KG1 (cell line): ENCODE data around the gene MAP1LC3B.

Source experiments
- DNase-seq: peaks from one replicate; lab custom pipeline; 2025; lab: John Stamatoyannopoulos, UW

The MAP1LC3B gene

GRCh38 chr16:87409781-87410180 is 17.6 kb downstream of the MAP1LC3B start:
- DNase-seq = no peak

GRCh38 chr16:87410530-87410929 is 18.4 kb downstream of the MAP1LC3B start:
- DNase-seq = no peak

DNA sequence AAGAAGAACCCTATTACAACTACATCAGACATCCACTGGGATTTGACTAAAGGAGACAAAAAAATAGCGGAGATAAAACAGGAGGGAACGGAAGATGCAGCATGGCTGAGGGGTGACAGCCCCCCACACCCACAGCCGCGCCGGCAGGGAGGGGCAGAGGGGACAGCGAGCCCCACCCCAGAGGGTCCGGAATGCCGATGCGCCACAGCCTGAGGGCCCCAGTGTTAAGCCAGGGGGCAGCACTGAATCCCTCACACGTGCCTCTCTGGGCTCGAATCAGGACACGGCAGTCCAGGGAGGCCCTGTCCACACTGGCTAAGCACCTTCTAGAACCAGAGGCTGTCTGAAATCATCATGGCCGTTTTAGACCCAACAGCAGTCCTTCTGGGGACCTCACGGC is 18.8 kb downstream of the MAP1LC3B start:
- DNase-seq = no peak

DNA sequence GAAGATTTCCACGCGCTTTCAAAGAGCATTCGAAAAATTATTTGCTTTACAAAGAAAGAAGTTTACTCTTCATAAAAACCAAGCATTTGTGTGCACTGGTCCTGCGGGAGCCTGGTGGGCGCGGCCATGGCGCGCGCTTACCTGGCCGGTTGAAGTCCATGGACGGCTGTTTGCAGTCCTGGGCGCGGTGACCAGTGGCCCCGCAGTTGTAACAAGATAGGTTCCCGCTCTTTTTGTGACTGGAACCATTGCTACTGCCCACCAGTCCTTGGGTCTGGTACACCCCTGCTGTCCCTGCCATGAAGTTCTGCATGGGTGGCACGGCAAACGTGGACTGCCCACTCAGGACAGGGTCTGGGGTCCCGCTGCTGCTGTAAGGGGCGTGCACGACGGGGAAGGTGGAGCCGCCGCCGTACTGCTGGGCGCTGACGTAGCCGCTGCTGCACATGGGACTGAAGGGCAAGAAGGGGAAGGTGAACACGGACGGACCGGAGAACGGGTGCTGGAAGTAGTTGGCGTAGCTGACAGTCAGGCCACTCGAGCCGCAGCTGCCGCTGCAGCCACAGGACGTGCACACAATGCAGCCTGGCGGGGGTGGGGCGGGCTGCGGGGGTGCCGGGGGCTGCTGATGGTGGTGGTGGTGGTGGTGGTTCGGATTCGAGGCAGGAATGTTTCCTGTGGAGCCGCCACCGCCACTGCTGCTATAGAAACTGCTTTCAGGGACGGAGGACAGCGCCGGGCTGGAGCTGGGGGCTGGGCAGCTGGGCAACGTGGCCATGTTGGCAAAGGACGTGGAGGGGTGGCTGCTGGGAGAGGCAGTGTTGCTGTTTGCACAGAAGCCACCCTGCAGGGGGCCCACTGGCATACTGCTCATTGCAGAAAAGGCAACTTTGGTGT is 19.5 kb downstream of the MAP1LC3B start:
- DNase-seq = no peak

DNA sequence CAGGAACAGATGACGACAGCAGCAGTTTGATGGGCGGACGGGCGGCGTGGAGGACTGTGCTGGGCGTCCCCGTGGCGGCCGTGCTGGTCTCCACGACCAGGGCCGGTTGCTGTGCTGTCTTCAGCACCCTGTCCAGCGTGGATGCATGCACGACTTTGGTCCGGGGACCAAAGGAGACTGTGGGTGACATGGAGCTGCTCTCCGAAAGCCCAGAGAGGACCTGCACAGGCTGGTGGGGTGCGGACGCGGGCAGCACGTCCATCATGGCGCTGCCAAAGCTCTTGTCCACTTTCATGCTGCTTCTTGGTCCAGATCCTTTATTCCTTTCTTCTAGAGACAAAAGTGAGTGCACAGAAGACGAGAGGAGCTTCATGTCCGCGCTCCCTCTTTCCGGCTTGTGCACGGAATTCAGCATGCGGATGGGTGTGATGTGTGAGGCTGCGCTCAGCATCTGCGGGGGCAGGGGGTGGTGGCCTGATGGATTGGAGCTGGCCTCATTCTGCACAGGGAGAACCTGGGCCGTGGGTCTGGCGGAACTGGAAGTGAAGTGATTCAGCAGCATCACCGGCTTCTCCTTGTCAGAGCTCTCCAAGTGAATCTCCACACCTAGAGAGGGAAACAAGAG is 20.3 kb downstream of the MAP1LC3B start:
- DNase-seq = no peak

DNA sequence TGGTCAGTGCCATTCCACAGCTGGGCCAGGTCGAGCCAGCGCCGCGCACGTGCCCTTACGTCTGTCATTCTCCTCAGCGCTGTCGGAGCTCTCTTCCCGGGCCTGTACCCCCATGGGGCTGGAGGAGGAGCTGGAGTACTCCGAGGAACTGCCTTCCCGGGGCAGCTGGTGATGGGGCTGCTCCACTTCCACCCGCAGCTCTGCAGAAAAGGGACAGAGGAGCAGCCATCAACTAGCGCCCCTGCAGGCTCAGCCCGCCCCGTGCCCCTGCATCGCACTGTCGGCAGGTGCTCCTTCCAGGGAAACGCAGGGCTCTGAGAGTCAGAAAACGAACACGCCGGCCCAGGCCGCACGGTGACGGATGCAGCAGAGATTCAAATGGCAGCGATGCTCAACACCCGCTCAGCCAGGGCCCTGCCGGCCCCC is 20.9 kb downstream of the MAP1LC3B start:
- DNase-seq = no peak

DNA sequence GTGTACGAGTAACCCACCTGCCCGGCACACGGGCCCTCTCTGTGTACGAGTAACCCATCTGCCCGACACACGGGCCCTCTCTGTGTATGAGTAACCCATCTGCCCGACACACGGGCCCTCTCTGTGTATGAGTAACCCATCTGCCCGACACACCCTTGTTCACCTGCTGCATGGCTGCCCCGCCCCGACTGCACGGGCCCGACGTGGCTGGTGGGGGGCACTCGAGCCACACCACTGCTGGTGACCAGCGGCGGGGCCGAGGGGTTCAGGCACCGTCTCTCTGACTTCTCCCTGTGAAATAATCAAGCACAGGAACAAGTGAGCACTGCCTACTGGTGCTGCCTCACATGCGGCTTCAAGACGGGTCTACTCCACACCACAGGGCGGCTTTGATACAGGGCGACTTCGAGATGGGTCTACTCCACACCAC is 22.1 kb downstream of the MAP1LC3B start:
- DNase-seq = no peak

- DNase-seq = no peak
Observed at GRCh38 chr16:87415441-87415840, 23.3 kb downstream of the MAP1LC3B start.

DNA sequence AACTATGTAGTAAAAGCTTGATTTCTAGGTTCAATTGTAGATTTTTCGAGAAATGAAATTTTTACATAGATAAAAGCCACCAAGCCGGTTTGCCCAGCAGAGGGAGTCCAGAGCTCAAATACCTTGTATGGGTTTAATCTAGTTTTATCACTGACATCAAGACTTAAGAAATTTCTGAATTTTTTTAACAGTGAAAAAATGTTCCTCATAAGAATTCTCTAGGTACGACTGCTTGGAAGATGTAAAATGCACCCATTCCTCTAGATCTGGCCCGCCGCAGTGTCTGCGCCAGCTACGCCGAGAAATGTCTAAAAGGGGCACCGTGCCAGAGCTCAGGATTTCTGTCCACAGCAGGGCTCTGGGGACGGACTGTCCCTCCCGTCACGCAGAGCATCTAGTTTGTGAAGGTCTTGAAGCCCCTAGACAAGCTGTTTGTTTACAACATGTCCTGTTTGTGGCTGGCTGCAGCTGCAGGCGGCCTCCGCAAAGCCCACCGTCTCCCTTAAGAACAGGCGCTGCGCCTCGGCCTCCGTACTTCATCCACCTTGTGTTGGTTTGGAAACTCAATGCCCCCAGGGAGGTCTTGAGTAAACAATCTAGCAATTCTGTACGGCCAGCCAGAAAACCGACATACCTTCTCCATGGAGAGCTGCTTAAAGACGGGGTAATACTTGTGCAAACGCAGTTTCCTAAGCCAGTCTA is 24.8 kb downstream of the MAP1LC3B start:
- DNase-seq = no peak

DNA sequence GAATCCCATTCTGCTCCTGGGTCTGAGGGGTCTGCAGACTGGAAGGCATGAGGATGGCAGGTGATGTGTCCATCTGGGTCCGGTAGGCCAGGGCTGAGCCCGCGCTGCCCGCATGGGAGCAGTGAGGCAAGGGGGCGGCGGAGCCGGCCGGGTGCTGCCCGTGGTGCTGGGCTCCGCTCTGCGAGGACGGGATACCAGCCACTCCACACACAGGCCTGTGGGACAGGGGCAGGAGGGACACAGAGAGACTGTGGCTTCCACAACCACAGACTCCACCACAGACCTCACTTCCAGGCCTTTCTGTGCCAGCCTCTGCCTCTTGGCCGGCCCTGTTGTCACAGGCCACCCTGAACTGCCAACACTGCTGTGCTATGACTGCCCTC is 25.4 kb downstream of the MAP1LC3B start:
- no peak for DNase-seq

- DNase-seq = no peak
Observed at GRCh38 chr16:87418216-87418615, 26.1 kb downstream of the MAP1LC3B start.

DNA sequence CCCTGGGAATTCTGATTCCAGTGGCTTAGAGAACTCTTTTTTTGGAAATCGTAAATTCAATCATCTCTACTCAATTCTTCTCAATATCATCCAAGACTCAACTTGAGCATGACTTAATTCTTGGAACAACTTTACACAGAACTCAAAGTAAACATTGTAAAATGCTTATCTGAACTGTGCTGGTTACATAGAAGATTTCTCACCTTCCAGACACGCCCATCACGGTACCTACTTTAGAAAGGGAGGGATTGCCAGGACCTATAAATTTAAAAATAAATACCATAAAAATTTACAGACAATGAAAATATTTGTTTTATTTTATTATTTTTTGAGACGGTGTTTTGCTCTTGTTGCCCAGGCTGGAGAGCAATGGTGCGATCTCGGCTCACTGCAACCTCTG is 26.5 kb downstream of the MAP1LC3B start:
- DNase-seq = no peak

- DNase-seq = no peak
Observed at GRCh38 chr16:87420026-87421002, 28.2 kb downstream of the MAP1LC3B start.

DNA sequence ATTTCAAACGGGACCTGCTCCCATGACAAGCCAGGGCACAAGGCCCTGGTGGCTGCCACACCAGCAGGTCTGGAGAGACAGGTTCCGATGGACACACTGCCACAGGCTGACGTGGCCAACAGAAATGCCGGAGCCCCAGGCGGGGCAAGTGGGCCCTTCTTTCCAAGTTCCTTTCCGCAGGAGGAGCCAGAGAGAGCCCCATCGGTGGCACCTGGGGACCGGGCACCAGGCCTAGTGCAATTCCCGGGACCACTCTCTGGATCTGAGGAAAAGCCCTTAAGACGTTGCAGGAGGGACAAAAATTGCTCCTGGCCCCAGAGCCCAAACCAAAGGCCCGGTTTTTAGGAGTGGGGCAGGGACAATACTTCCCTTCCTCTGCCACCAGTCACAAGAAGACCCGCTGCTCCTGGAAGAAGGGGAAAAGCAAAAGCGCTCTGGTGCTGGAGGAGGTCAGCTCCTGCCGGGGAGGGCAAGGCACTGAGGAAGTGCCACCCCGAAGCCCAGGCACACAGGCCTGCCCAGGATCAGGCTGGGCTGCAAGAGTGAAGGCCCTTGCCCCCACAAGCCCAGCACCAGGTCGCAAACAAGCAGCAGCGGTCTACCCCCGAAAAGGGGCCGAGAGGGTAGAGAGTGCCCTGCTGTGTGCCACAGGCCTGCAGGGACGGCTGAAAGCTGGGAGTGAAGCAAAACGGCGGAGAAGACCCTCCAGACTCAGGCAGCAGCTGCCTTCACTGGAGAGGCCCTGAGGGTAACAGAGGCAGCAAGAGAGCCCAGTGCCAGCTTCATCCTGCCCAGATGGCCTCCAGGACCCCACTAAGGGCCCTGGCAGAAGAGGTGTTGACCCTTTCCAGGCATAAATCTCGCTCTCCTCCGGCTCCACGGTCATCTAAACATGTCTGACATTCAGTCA is 29.1 kb downstream of the MAP1LC3B start:
- DNase-seq = no peak

DNA sequence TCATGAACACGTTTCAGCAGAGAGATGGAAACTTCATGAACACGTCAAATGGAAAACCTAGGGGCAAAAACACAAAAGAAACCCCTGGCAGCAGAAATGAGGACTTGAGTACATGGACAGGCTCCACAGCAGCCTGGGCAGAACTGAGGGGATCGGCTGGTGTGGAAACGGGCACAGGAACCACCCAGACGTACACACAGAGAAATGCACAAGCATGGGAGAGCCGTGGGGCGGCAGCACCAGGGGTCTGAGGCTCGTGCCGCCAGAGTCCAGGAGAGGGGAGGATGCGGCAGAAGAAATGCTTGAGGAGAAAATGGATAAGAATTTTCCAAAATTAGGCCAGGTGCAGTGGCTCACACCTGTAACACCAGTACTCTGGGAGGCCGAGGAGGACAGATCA is 30.0 kb downstream of the MAP1LC3B start:
- DNase-seq = no peak

DNA sequence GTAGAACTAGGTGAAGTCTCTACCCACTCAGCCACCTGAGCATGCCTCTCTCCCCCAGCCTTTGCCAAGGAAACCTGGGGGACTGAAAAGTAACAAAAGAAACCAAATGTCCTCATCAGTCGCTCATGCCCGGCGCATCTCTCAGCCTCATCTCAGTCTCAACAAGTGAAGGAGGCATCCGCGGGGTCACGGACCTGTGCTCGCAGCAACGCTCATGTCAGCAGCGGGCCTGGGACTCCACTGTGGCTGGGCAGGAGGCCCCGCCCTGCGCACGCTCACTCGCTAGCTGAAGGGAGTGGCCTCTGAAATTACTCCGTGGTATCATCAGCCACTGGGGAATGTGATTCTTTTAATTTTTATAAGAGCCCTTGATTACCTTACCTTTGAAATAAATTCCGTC is 31.3 kb downstream of the MAP1LC3B start:
- no peak for DNase-seq

DNA sequence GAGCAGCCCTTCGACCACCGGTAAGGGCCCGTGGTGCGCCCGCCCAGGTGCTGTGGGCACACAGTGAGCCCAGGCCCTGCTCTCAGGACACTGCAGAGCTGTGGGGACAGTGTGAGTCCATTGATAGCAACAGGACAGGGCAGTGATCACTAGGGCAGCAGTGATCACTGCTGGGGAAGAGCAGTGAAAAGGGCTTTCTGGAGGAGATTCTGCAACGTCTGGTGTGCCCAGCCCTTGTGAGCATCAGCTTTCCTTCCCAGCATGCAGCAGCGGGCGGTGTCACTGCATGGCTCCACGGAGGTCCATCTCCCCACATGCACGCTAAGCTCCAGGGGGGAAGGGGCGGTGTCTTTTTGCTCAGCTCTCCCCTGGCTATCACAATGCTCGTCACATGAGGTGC is 32.1 kb downstream of the MAP1LC3B start:
- DNase-seq = no peak

DNA sequence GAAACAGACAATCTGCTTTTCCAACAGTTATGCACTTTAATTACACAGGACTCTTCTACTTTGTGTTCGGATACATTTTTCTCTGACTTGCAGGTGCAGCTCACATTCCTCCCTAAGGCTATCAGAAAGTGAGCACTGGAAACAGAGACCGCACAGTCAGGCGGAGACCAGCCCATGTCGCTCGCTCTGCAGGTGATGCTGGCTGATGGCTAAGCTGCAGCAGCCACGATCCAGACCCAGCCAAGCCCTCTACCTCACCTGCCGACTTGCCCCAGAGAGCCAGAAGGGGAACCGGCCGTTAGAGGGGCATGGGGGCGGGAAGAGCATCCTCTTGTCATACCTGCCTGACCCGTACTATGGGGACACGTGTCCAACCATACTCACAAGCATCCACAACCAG is 33.8 kb downstream of the MAP1LC3B start:
- DNase-seq = no peak

GRCh38 chr16:87426423-87427215 is 34.5 kb downstream of the MAP1LC3B start:
- no peak for DNase-seq

- no peak for DNase-seq
Observed at GRCh38 chr16:87431926-87432325, 39.8 kb downstream of the MAP1LC3B start.
